Activated T-cell treated with anti-CD3 and anti-CD28 coated beads, Interleukin-2, amount 50 U/mL, for 24 hours (primary cell): ENCODE data around the gene CKB.

ENCODE experiments used
- DNase-seq: peaks from one replicate; pipeline ENCODE4 v3.0.0-alpha.2; 2020
- H3K27ac Mint-ChIP-seq: 2 replicates; pipeline ENCODE4 v1.8.0; 2020; ENCODE audit warnings: mild to moderate bottlenecking, mixed read lengths
- H3K27me3 Mint-ChIP-seq: 2 replicates; pipeline ENCODE4 v1.8.0; 2020; ENCODE audit warnings: mixed read lengths
- H3K36me3 Mint-ChIP-seq: 2 replicates; pipeline ENCODE4 v1.8.0; 2020; ENCODE audit warnings: low read depth, mixed read lengths
- H3K4me1 Mint-ChIP-seq: 2 replicates; pipeline ENCODE4 v1.8.0; 2020; ENCODE audit warnings: low read depth, mixed read lengths
- H3K4me3 Mint-ChIP-seq: 2 replicates; pipeline ENCODE4 v1.8.0; 2020; ENCODE audit warnings: mild to moderate bottlenecking, moderate library complexity, mixed read lengths
- H3K9me3 Mint-ChIP-seq: 2 replicates; pipeline ENCODE4 v1.8.0; 2020; ENCODE audit warnings: mixed read lengths

Gene CKB

GRCh38 chr14:103535891-103536565 is 13.4 kb upstream of the CKB start:
- Mint-ChIP-seq H3K9me3 (no peaks in the 10 kb centered on the region), H3K27me3 (no peaks in the 10 kb centered on the region), H3K27ac (no peak overlapping the region), H3K4me1 (peaks cover 7% of the 10 kb centered on the region), H3K36me3 (peaks cover 33% of the 10 kb centered on the region), H3K4me3 (no peak overlapping the region)
- DNase-seq: no peak

- no peak for DNase-seq
- Mint-ChIP-seq H3K4me1 (peaks cover 14% of the 10 kb centered on the region), H3K36me3 (peaks cover 41% of the 10 kb centered on the region), H3K4me3 (no peak overlapping the region), H3K9me3 (no peaks in the 10 kb centered on the region), H3K27me3 (no peaks in the 10 kb centered on the region), H3K27ac (no peak overlapping the region)
Observed at GRCh38 chr14:103535081-103535890, 12.7 kb upstream of the CKB start.

- H3K27me3 Mint-ChIP-seq: no peaks in the 10 kb centered on the region
- peaks cover 47% of the 10 kb centered on the region for H3K36me3 Mint-ChIP-seq
- DNase-seq: no peak
- H3K4me3 Mint-ChIP-seq: no peak overlapping the region
- no peaks in the 10 kb centered on the region for H3K9me3 Mint-ChIP-seq
- no peak overlapping the region for H3K27ac Mint-ChIP-seq
- peaks cover 21% of the 10 kb centered on the region for H3K4me1 Mint-ChIP-seq
Observed at GRCh38 chr14:103534576-103535061, 12.0 kb upstream of the CKB start.

GRCh38 chr14:103533999-103534575 is 11.5 kb upstream of the CKB start:
- no peaks in the 10 kb centered on the region for H3K27me3 Mint-ChIP-seq
- peaks cover 21% of the 10 kb centered on the region for H3K4me1 Mint-ChIP-seq
- H3K4me3 Mint-ChIP-seq: no peak overlapping the region
- H3K9me3 Mint-ChIP-seq: no peaks in the 10 kb centered on the region
- DNase-seq: no peak
- no peak overlapping the region for H3K27ac Mint-ChIP-seq
- H3K36me3 Mint-ChIP-seq: peaks cover 51% of the 10 kb centered on the region

GRCh38 chr14:103533137-103533998 is 10.7 kb upstream of the CKB start:
- Mint-ChIP-seq H3K36me3 (peaks cover 52% of the 10 kb centered on the region), H3K4me1 (peaks cover 26% of the 10 kb centered on the region), H3K9me3 (no peaks in the 10 kb centered on the region), H3K4me3 (no peak overlapping the region), H3K27me3 (no peaks in the 10 kb centered on the region), H3K27ac (no peak overlapping the region)
- no peak for DNase-seq

GRCh38 chr14:103532216-103533136 is 9.8 kb upstream of the CKB start:
- H3K27ac Mint-ChIP-seq: no peak overlapping the region
- H3K27me3 Mint-ChIP-seq: no peaks in the 10 kb centered on the region
- H3K4me3 Mint-ChIP-seq: peak overlapping the region; percentile 15
- H3K9me3 Mint-ChIP-seq: no peaks in the 10 kb centered on the region
- DNase-seq: no peak
- H3K36me3 Mint-ChIP-seq: peaks cover 52% of the 10 kb centered on the region
- H3K4me1 Mint-ChIP-seq: peaks cover 32% of the 10 kb centered on the region

- Mint-ChIP-seq H3K4me1 (peaks cover 38% of the 10 kb centered on the region), H3K27me3 (no peaks in the 10 kb centered on the region), H3K36me3 (peaks cover 50% of the 10 kb centered on the region), H3K4me3 (peak overlapping the region; percentile 39), H3K9me3 (no peaks in the 10 kb centered on the region), H3K27ac (peak overlapping the region; percentile 76)
- DNase-seq: no peak
Observed at GRCh38 chr14:103531421-103532215, 9.0 kb upstream of the CKB start.

- Mint-ChIP-seq H3K4me1 (peaks cover 38% of the 10 kb centered on the region), H3K36me3 (peaks cover 49% of the 10 kb centered on the region), H3K27me3 (no peaks in the 10 kb centered on the region), H3K27ac (peak overlapping the region; percentile 96), H3K9me3 (no peaks in the 10 kb centered on the region), H3K4me3 (peak overlapping the region; percentile 94)
- DNase-seq: no peak
Observed at GRCh38 chr14:103530831-103531230, 8.2 kb upstream of the CKB start.

GRCh38 chr14:103530390-103530789 is 7.8 kb upstream of the CKB start:
- H3K36me3 Mint-ChIP-seq: peaks cover 47% of the 10 kb centered on the region
- peaks cover 38% of the 10 kb centered on the region for H3K4me1 Mint-ChIP-seq
- H3K27me3 Mint-ChIP-seq: no peaks in the 10 kb centered on the region
- DNase-seq: no peak
- H3K9me3 Mint-ChIP-seq: no peaks in the 10 kb centered on the region
- H3K4me3 Mint-ChIP-seq: peak overlapping the region; percentile 94
- peak overlapping the region; percentile 96 for H3K27ac Mint-ChIP-seq

GRCh38 chr14:103529383-103530365 is 7.0 kb upstream of the CKB start:
- peaks cover 38% of the 10 kb centered on the region for H3K4me1 Mint-ChIP-seq

GRCh38 chr14:103528587-103529382 is 6.2 kb upstream of the CKB start, which contains the start of gene TRMT61A:
Gene TRMT61A, plus strand, starts transcription at chr14:103529196. Its CDS starts 783 bp downstream, at chr14:103529979.
- H3K27me3 Mint-ChIP-seq: peaks cover 5% of the 10 kb centered on the region
- peak within 1 kb of the TSS; percentile 97 for H3K27ac Mint-ChIP-seq
- peak; percentile 87 for DNase-seq
- no peaks in the 10 kb centered on the region for H3K9me3 Mint-ChIP-seq
- H3K4me1 Mint-ChIP-seq: peaks cover 38% of the 10 kb centered on the region
- peak within 1 kb of the TSS; percentile 94 for H3K4me3 Mint-ChIP-seq
- peaks cover 38% of the 10 kb centered on the region for H3K36me3 Mint-ChIP-seq

More at GRCh38 chr14:103529383-103530365, 7.0 kb upstream of the CKB start:
- Mint-ChIP-seq H3K27ac (peak overlapping the region; percentile 96), H3K4me3 (peak overlapping the region; percentile 94), H3K36me3 (peaks cover 42% of the 10 kb centered on the region), H3K9me3 (no peaks in the 10 kb centered on the region), H3K27me3 (no peaks in the 10 kb centered on the region)
- no peak for DNase-seq
